Hepatocyte (in vitro differentiated cells): Measurements from ENCODE around the gene TBC1D4. TPM values are rescaled to one million over a fixed set of nuclear protein-coding genes. Genes with fewer than 3 reads are reported as not detected.
"Not testable (repeated sequence)": the region's sequence is repeated elsewhere in the genome, so short reads cannot be mapped to it uniquely, and the experiment has no call there.

Source experiments
- DNase-seq: peaks from one replicate; pipeline ENCODE4 v3.0.0-alpha.2; 2016; ENCODE audit warnings: low spot score
- H2AFZ ChIP-seq: fragments of 200-600 bp; sonication (generic); 2 replicates; pipeline ENCODE4 v1.6.0; 2016; ENCODE audit warnings: antibody characterized with exemption, mild to moderate bottlenecking
- H3K27ac ChIP-seq: fragments of 200-600 bp; sonication (generic); 2 replicates; pipeline ENCODE4 v1.5.1; 2016; ENCODE audit warnings: mild to moderate bottlenecking
- H3K27me3 ChIP-seq: fragments of 200-600 bp; sonication (generic); 2 replicates; pipeline ENCODE4 v1.6.1; 2016
- H3K36me3 ChIP-seq: fragments of 200-600 bp; sonication (generic); replicated peaks from 2 replicates; pipeline ENCODE4 v1.5.1; 2016; ENCODE audit warnings: low read depth; ENCODE audit not compliant: insufficient read depth
- H3K4me1 ChIP-seq: fragments of 200-600 bp; sonication (generic); 2 replicates; pipeline ENCODE4 v1.5.1; 2016; ENCODE audit warnings: mild to moderate bottlenecking, moderate library complexity; ENCODE audit not compliant: insufficient read depth
- H3K4me2 ChIP-seq: fragments of 200-600 bp; sonication (generic); 2 replicates; pipeline ENCODE4 v1.6.0; 2016
- H3K4me3 ChIP-seq: fragments of 200-600 bp; sonication (generic); 2 replicates; pipeline ENCODE4 v1.5.1; 2016; ENCODE audit warnings: mild to moderate bottlenecking
- H3K79me2 ChIP-seq: fragments of 200-600 bp; sonication (generic); 2 replicates; pipeline ENCODE4 v1.6.0; 2017; ENCODE audit warnings: mild to moderate bottlenecking
- H3K9me2 ChIP-seq: fragments of 200-600 bp; sonication (generic); replicated peaks from 2 replicates; pipeline ENCODE4 v1.6.0; 2017; ENCODE audit warnings: mild to moderate bottlenecking; ENCODE audit not compliant: insufficient read depth
- H3K9me3 ChIP-seq: fragments of 200-600 bp; sonication (generic); 2 replicates; pipeline ENCODE4 v1.5.1; 2016; ENCODE audit warnings: low read depth, mild to moderate bottlenecking
- H4K20me1 ChIP-seq: fragments of 200-600 bp; sonication (generic); 2 replicates; pipeline ENCODE4 v1.6.0; 2016; ENCODE audit warnings: mild to moderate bottlenecking; ENCODE audit not compliant: insufficient read depth, poor library complexity, severe bottlenecking
- CTCF ChIP-seq: fragments of 200-600 bp; sonication (generic); IDR thresholded peaks from 2 replicates; pipeline ENCODE4 v1.5.1; 2016; ENCODE audit warnings: antibody characterized with exemption, mild to moderate bottlenecking; ENCODE audit not compliant: poor library complexity
- EZH2 ChIP-seq: fragments of 200-600 bp; sonication (generic); IDR thresholded peaks from 2 replicates; pipeline ENCODE4 v1.6.1; 2016; ENCODE audit warnings: antibody characterized with exemption, mild to moderate bottlenecking, borderline replicate concordance
- EZH2phosphoT487 ChIP-seq: fragments of 200-600 bp; sonication (generic); IDR thresholded peaks from one replicate; pipeline ENCODE4 v1.6.1; 2018; ENCODE audit warnings: antibody characterized with exemption, mild to moderate bottlenecking, low read depth, moderate library complexity; ENCODE audit not compliant: unreplicated experiment, severe bottlenecking
- WGBS: methylation state at CpG from one replicate; pipeline ENCODE4 v1.1.6; 2016; ENCODE audit warnings: low lambda C conversion rate; ENCODE audit errors: missing lambda C conversion rate; 5-methylcytosine and 5-hydroxymethylcytosine counted together
- polyA plus RNA-seq: library from polyadenylated mRNA; unstranded; fragments of >200 nt; fragmentation: Nextera tagmentation; extraction: Ambion mirVana; gene quantifications from 2 replicates; pipeline ENCODE4 v1.2.1, GENCODE V29; 2016
- total RNA-seq: library from RNA; depleted of rRNA; stranded (reverse); fragments of >200 nt; gene quantifications from 2 replicates; pipeline ENCODE4 v1.2.3, GENCODE V29; 2014

TBC1D4 gene
- total and polyA plus RNA-seq, 2 experiments from 2014 or later = 7.6 to 17.1 TPM

- no peaks in the 10 kb centered on the region for H3K9me3 ChIP-seq
- H3K27ac ChIP-seq = no peak overlapping the region
- H3K79me2 ChIP-seq = no peaks in the 10 kb centered on the region
- DNase-seq = no peak
- WGBS = 91% methylated on average over 1 of the region's 1 CpG
- no peak for TF ChIP-seq CTCF
- no peak for TF ChIP-seq EZH2
- no peak for TF ChIP-seq EZH2phosphoT487
- no peaks in the 10 kb centered on the region for H3K36me3 ChIP-seq
- H3K4me3 ChIP-seq = no peak overlapping the region
- no peaks in the 10 kb centered on the region for H3K27me3 ChIP-seq
- no peaks in the 10 kb centered on the region for H3K9me2 ChIP-seq
- H3K4me2 ChIP-seq = no peak overlapping the region
- H2AFZ ChIP-seq = no peak overlapping the region
- no peaks in the 10 kb centered on the region for H4K20me1 ChIP-seq
- H3K4me1 ChIP-seq = no peaks in the 10 kb centered on the region
Observed at GRCh38 chr13:75271846-75272245, 210.1 kb downstream of the TBC1D4 start.

GRCh38 chr13:75268481-75268880, 213.5 kb downstream of the TBC1D4 start:
- H4K20me1 ChIP-seq, H3K4me2 ChIP-seq, H3K4me1 ChIP-seq, H3K27me3 ChIP-seq, DNase-seq, H3K79me2 ChIP-seq, H3K4me3 ChIP-seq, H3K9me3 ChIP-seq, H3K9me2 ChIP-seq, H3K36me3 ChIP-seq, H3K27ac ChIP-seq, H2AFZ ChIP-seq: not testable (repeated sequence)
- 98% methylated on average over 23 of the region's 24 CpGs for WGBS

DNA sequence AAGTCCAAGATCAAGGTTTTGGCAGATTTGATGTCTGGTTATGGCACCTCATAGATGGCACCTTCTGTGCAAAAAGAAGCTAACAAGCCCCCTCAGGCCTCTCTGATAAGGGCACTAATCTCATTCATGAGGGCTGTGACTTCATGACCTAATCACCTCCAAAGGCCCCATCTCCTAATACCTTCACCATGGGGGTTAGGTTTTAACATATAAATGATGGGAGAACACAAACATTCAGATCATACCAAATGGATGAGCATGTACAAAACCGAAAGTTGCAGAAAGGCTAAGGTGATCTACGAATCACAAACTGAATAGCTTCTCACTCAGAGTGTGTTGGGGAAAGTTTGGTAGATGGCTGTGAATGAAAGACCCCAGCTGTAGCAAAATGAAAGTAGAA, 217.4 kb downstream of the TBC1D4 start:
- Histone ChIP-seq H2AFZ (no peak overlapping the region), H3K4me2 (no peak overlapping the region), H3K79me2 (no peaks in the 10 kb centered on the region)

GRCh38 chr13:75263741-75264407, 218.1 kb downstream of the TBC1D4 start:
- WGBS = 88% methylated on average over 1 of the region's 1 CpG
- no peak overlapping the region for H2AFZ ChIP-seq
- no peak for DNase-seq
- no peak overlapping the region for H3K27ac ChIP-seq
- H3K4me1 ChIP-seq = no peaks in the 10 kb centered on the region
- no peaks in the 10 kb centered on the region for H3K79me2 ChIP-seq
- TF ChIP-seq CTCF (no peak), EZH2 (no peak), EZH2phosphoT487 (no peak)
- H3K4me3 ChIP-seq = no peak overlapping the region
- no peaks in the 10 kb centered on the region for H3K9me2 ChIP-seq
- no peaks in the 10 kb centered on the region for H4K20me1 ChIP-seq
- no peaks in the 10 kb centered on the region for H3K36me3 ChIP-seq
- no peaks in the 10 kb centered on the region for H3K9me3 ChIP-seq
- no peaks in the 10 kb centered on the region for H3K27me3 ChIP-seq
- H3K4me2 ChIP-seq = no peak overlapping the region

More for the DNA sequence above, 217.4 kb downstream of the TBC1D4 start:
- Histone ChIP-seq H3K27me3 (no peaks in the 10 kb centered on the region), H4K20me1 (no peaks in the 10 kb centered on the region), H3K9me3 (no peaks in the 10 kb centered on the region), H3K9me2 (no peaks in the 10 kb centered on the region), H3K4me1 (no peaks in the 10 kb centered on the region), H3K36me3 (no peaks in the 10 kb centered on the region), H3K27ac (no peak overlapping the region), H3K4me3 (no peak overlapping the region)
- TF ChIP-seq CTCF (no peak), EZH2 (no peak), EZH2phosphoT487 (no peak)
- 85% methylated on average over 2 of the region's 2 CpGs for WGBS
- DNase-seq = no peak
